ENCODE data around the gene SBK1.
"Not testable (repeated sequence)": the region's sequence is repeated elsewhere in the genome, so short reads cannot be mapped to it uniquely, and the experiment has no call there.

The SBK1 gene

GRCh38 chr16:28330232-28330631 is 37.9 kb downstream of the SBK1 start:
- peak in 33 of 56 donors; percentile 4 to 60 (median 24) for DNase-seq

DNA sequence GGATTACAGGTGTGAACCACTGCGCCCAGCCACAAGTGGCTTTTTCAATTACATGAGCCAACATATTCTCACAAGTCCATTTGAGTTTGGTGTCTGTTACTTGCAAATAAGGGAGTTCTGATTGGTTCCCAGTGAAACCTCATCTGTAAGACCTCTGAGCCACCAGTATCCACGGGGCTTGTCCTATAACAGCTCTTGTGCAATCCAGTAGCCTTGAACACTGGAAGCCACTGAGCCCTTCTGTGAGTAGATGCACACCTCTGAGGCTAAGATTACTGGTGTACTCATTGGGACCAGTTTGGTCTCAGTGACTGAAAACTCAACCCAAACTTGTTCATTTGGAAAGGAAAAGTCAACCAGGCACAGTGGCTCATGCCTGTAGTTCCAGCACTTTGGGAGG is 38.7 kb downstream of the SBK1 start:
- DNase-seq: not testable (repeated sequence)

GRCh38 chr16:28332632-28333031 is 40.3 kb downstream of the SBK1 start:
- DNase-seq: not testable (repeated sequence)

- DNase-seq: not testable (repeated sequence)
Observed at GRCh38 chr16:28335678-28336077, 43.4 kb downstream of the SBK1 start.

DNA sequence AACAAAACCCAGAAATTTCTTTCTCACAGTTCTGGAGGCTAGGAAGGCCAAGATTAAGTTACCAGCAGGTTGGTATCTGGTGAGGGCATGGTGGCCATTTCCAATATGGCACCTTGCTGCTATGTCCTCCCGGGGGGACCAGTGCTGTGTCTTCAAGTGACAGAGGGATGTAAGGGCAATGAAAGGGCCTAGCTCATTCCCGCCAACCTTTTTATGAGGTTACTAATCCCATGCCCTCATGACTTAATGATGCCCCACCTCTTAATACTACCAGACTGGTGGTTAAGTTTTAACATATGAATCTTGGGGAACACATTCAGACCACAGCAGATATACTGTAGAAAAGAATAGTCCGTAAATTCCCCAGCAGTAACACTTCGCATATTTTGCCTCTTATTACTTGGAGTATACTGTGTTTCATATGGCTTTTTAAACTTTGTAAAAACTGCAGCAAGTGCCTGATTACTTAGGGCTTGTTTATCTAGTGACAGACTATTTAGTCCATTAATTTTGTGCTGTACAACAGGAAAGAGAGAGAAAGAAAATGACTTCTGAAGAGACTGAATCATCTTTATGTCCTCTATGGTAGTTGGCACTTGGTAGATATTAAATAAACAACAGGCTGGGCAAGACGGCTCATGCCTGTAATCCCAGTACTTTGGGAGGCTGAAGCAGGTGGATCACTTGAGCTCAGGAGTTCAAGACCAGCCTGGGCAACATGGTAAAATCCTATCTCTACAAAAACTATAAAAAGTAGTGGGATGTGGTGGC is 44.8 kb downstream of the SBK1 start:
- not testable (repeated sequence) for DNase-seq

- not testable (repeated sequence) for DNase-seq
Observed at GRCh38 chr16:28338230-28338629, 45.9 kb downstream of the SBK1 start.

DNA sequence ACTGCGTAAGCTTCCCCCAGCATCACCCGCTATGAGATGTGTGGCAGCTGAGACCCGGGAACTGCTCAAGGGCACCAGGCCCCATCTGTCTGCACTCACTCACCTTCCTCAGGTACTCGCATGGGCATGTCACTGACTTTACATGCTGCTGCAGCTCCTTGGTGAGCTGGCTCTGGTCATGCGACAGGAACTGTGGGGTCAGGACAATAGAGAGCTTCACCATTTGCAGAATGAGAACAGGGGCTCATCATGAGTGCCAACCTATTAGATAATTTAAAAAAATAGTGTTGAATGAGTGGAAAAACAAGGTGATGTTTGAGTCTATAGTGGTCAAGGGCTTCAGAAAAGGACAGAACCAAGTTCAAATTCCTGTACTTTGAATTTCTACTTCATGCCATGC is 70.3 kb downstream of the SBK1 start:
- not testable (repeated sequence) for DNase-seq

DNA sequence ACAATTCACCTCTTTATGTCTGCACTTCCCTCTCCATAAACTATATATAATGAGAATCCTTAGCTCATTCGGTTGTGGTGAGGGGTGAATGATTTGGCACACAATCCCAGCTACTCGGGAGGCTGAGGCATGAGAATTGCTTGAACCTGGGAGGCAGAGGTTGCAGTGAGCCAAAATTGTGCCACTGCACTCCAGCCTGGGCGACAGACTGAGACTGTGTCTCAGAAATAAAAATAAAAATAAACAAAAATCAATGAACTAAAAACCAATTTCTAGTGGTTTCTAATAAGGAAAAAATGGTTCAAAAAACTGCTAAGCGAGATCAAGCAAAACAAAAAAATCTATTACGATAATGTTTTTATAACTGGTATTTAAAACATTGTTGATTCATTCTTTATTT is 71.1 kb downstream of the SBK1 start, which contains the start of gene NPIPB6:
Gene NPIPB6, minus strand, starts transcription at position 101 of the 400 bp plus-strand sequence. CDS start 686 bp downstream, outside the sequence.
- DNase-seq: not testable (repeated sequence)

GRCh38 chr16:28364268-28365173 is 72.2 kb downstream of the SBK1 start:
- DNase-seq: not testable (repeated sequence)

DNA sequence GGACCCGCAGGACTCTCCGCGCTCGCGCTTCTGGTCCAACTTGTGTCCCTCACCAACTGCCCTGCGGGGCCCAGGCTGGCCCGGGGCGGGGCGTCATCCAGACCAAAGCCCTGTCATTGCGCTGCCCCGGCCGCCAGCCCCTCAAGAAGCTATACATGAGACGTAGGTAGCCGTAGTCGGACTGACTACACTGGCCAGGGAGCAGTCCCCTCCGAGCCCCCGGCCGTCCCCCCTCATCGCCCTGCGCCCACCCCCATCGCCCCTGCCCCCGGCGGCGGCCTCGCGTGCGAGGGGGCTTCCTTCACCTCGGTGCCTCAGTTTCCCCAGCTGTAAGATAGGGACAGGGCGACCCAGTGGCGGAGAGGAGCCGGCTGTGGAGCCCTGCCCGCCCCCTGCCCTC is 75.6 kb downstream of the SBK1 start:
- not testable (repeated sequence) for DNase-seq
